Keratinocyte (primary cell): ENCODE results near the gene SPATA9. TPM values are rescaled to one million over a fixed set of nuclear protein-coding genes. Genes with fewer than 3 reads are reported as not detected.
A peak's percentile ranks its signal among the peaks of the same experiment; 100 is the strongest.

Experiments
- DNase-seq: peaks from one replicate; pipeline ENCODE4 v3.0.0-alpha.2; 2011; ENCODE audit warnings: low read depth, missing footprints, low spot score
- FAIRE-seq: peaks from 2 replicates; lab custom pipeline; 2011; peaks lifted over from hg19 to GRCh38; lab: Jason Lieb, UNC
- H2AFZ ChIP-seq: 2 replicates; pipeline ENCODE4 v1.6.0; 2012; ENCODE audit warnings: low read length, control low read depth, inconsistent platforms; ENCODE audit not compliant: control insufficient read depth
- H3K27ac ChIP-seq: 2 replicates; pipeline ENCODE4 v1.5.1; 2011; ENCODE audit warnings: low read length; ENCODE audit not compliant: control insufficient read depth, insufficient read depth
- H3K27me3 ChIP-seq: 3 replicates; pipeline ENCODE4 v1.6.0; 2011; ENCODE audit warnings: low read length; ENCODE audit not compliant: control insufficient read depth, insufficient read depth; ENCODE audit errors: extremely low read depth
- H3K36me3 ChIP-seq, 2 experiments: 2 replicates in 1 of 2; 3 replicates in 1 of 2; pipeline ENCODE4 v1.5.1; 2011; ENCODE audit warnings: low read length in 2 of 2, mild to moderate bottlenecking in 1 of 2; ENCODE audit not compliant: control insufficient read depth in 2 of 2, insufficient read depth in 2 of 2; ENCODE audit errors: extremely low read depth in 1 of 2
- H3K4me1 ChIP-seq: 3 replicates; pipeline ENCODE4 v1.5.1; 2011; ENCODE audit warnings: low read length; ENCODE audit not compliant: control insufficient read depth, insufficient read depth; ENCODE audit errors: extremely low read depth
- H3K4me2 ChIP-seq: 3 replicates; pipeline ENCODE4 v1.6.0; 2011; ENCODE audit warnings: low read depth, low read length; ENCODE audit not compliant: control insufficient read depth, insufficient read depth; ENCODE audit errors: extremely low read depth
- H3K4me3 ChIP-seq, 3 experiments: fragments of 200-600 bp in 1 of 3; sonication (generic) in 1 of 3; 2 replicates in 2 of 3; 3 replicates in 1 of 3; pipeline ENCODE4 v1.5.1; 2011 to 2016; ENCODE audit warnings: low read length in 3 of 3, mild to moderate bottlenecking in 3 of 3, control low read depth in 2 of 3, inconsistent platforms in 1 of 3, low read depth in 1 of 3, mixed read lengths in 1 of 3, mixed run types in 1 of 3, moderate library complexity in 1 of 3; ENCODE audit not compliant: control insufficient read depth in 2 of 3, insufficient read depth in 2 of 3; ENCODE audit errors: extremely low read depth in 1 of 3
- H3K79me2 ChIP-seq: 2 replicates; pipeline ENCODE4 v1.6.0; 2012; ENCODE audit warnings: low read length; ENCODE audit not compliant: control insufficient read depth, insufficient read depth
- H3K9ac ChIP-seq: 3 replicates; pipeline ENCODE4 v1.6.0; 2011; ENCODE audit warnings: low read length; ENCODE audit not compliant: control insufficient read depth, insufficient read depth; ENCODE audit errors: extremely low read depth
- H3K9me1 ChIP-seq: 3 replicates; pipeline ENCODE4 v1.6.0; 2011; ENCODE audit warnings: low read length; ENCODE audit not compliant: control insufficient read depth, insufficient read depth; ENCODE audit errors: extremely low read depth
- H3K9me3 ChIP-seq: 2 replicates; pipeline ENCODE4 v1.5.1; 2012; ENCODE audit warnings: low read depth, low read length; ENCODE audit not compliant: control insufficient read depth
- H4K20me1 ChIP-seq: 3 replicates; pipeline ENCODE4 v1.6.0; 2011; ENCODE audit warnings: low read length; ENCODE audit not compliant: control insufficient read depth, insufficient read depth; ENCODE audit errors: extremely low read depth
- EZH2 ChIP-seq: IDR thresholded peaks from one replicate; pipeline ENCODE4 v1.6.1; 2012; ENCODE audit warnings: inconsistent platforms, mild to moderate bottlenecking, low read length, moderate library complexity
- dilution Hi-C: fragments of 300-500 bp; cut with MboI; formaldehyde crosslinking; loops from one replicate; pipeline ENCODE4 v1.7.0; 2020; ENCODE audit warnings: low sequenced_read_pairs; ENCODE audit not compliant: extremely low pct_ligation_motif_present
- polyA plus RNA-seq, 5 experiments: library from polyadenylated mRNA; depleted of rRNA in 3 of 5; stranded (reverse) in 3 of 5; stranded (forward) in 1 of 5; unstranded in 1 of 5; fragments of >200 nt; gene quantifications; 1 replicate in 1 of 5; 2 replicates in 3 of 5; 3 replicates in 1 of 5; pipeline versions ENCODE4 v1.2.1 to v1.2.3, GENCODE V29; 2011 to 2012; ENCODE audit warnings: missing spikeins in 2 of 5, low read depth in 1 of 5, low replicate concordance in 1 of 5
- TF ChIP-seq, protein P1 (sequence below), 3 experiments: IDR thresholded peaks in 1 of 3; conservative IDR thresholded peaks in 1 of 3; optimal IDR thresholded peaks in 1 of 3; 2 replicates in 2 of 3; 3 replicates in 1 of 3; pipeline versions ENCODE3 to v1.5.1; 2011; ENCODE audit warnings: low read length in 3 of 3, mild to moderate bottlenecking in 3 of 3, moderate library complexity in 2 of 3, control low read depth in 1 of 3, inconsistent platforms in 1 of 3; ENCODE audit not compliant: insufficient read depth in 2 of 3; ENCODE audit errors: extremely low read depth in 1 of 3

Gene SPATA9
- polyA plus RNA-seq, 1 donor (not counting 4 experiments of a cell fraction or from before 2014, with no cell fraction given) = not detected

DNA sequence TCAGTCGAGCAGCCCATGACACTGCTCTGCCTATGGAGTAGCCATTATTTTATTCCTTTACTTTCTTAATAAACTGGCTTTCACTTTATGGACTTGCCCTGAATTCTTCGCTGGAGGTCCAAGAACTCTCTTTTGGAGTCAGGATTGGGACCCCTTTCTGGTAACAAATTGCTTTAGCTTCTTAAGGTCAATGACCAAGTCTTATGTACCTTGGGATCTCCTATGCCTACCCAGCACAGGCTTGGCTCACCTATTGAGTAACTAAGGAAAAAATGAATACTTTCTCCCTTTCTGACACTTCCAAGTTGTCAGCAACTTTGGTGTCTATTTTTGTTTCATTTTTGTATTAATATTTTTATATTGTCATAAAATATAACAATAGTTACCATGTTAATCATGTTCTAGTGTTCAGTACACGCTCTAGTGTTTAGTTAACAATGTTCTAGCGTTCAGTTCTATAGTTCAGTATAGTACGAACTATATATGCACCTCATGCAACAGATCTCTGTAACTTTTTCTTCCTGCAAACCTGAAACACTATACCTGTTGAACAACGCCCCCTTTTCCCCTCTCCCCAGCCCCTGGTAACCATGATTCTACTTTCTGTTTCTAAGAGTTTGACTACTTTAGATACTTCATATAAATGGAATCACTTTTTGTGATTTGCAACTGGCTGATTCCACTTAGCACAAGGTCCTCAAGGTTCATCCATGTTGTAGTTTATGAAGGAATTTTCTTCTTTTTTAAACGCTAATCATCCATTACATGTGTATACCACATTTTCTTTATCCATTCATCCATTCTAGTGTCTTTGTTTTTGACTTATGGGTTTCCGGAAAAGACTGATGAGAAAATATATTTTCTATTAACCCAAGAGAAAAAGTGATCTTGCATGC is 46.6 kb upstream of the SPATA9 start:
- H3K27ac ChIP-seq = no peak overlapping the region
- no peak for TF ChIP-seq EZH2
- TF ChIP-seq, protein P1, sequence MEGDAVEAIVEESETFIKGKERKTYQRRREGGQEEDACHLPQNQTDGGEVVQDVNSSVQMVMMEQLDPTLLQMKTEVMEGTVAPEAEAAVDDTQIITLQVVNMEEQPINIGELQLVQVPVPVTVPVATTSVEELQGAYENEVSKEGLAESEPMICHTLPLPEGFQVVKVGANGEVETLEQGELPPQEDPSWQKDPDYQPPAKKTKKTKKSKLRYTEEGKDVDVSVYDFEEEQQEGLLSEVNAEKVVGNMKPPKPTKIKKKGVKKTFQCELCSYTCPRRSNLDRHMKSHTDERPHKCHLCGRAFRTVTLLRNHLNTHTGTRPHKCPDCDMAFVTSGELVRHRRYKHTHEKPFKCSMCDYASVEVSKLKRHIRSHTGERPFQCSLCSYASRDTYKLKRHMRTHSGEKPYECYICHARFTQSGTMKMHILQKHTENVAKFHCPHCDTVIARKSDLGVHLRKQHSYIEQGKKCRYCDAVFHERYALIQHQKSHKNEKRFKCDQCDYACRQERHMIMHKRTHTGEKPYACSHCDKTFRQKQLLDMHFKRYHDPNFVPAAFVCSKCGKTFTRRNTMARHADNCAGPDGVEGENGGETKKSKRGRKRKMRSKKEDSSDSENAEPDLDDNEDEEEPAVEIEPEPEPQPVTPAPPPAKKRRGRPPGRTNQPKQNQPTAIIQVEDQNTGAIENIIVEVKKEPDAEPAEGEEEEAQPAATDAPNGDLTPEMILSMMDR (optimal IDR thresholded peaks at IDR 0.05 in 1 of 3, IDR thresholded peaks at IDR 0.05 in 1 of 3, conservative IDR thresholded peaks at IDR 0.05 in 1 of 3; ENCODE audit: extremely low read depth in 1 of 3, insufficient read depth in 2 of 3, low read length in 3 of 3) = no peak

DNA sequence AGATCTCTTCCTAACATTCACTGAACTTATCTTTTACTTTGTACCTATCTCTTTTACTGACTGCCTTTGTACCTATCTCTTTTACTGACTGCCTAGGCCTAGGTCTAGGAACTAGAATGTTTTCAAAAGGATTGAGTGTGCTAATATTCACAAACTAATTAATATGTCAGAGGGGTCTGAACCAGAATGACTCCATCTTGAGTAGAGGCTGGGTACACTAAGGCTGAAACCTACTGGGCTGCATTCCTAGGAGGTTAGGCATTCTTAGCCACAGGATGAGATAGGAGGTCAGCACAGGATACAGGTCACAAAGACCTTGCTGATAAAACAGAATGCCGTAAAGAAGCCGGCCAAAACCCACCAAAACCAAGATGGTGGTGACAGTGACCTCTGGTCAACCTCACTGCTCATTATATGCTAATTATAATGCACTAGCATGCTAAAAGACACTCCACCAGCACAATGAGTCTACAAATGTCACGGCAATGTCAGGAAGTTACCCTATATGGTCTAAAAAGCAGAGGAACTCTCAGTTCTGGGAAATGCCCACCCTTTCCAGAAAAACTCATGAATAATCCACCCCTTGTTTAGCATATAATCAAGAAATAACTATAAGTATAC is 45.8 kb upstream of the SPATA9 start:
- FAIRE-seq (peak; percentile 5), DNase-seq (no peak)
- Histone ChIP-seq H3K27me3 (no peaks in the 10 kb centered on the region), H3K9me3 (no peaks in the 10 kb centered on the region), H3K79me2 (no peaks in the 10 kb centered on the region), H3K9ac (no peak overlapping the region), H3K4me2 (no peak overlapping the region), H2AFZ (peak overlapping the region; percentile 80), H3K4me3 (no peak overlapping the region), H3K36me3 (no peaks in the 10 kb centered on the region), H3K9me1 (no peaks in the 10 kb centered on the region), H4K20me1 (no peaks in the 10 kb centered on the region), H3K4me1 (peaks cover 24% of the 10 kb centered on the region), H3K27ac (no peak overlapping the region)
- TF ChIP-seq, protein P1 (optimal IDR thresholded peaks at IDR 0.05 in 1 of 3, IDR thresholded peaks at IDR 0.05 in 1 of 3, conservative IDR thresholded peaks at IDR 0.05 in 1 of 3; ENCODE audit: extremely low read depth in 1 of 3, insufficient read depth in 2 of 3, low read length in 3 of 3) = no peak
- no peak for TF ChIP-seq EZH2
- dilution Hi-C loops = no loop called here

More for the DNA sequence above, 46.6 kb upstream of the SPATA9 start:
- no peak overlapping the region for H2AFZ ChIP-seq
- no peaks in the 10 kb centered on the region for H3K9me1 ChIP-seq
- no peaks in the 10 kb centered on the region for H4K20me1 ChIP-seq
- H3K36me3 ChIP-seq = no peaks in the 10 kb centered on the region
- H3K9me3 ChIP-seq = no peaks in the 10 kb centered on the region
- no peak for DNase-seq
- no peak overlapping the region for H3K4me3 ChIP-seq
- H3K4me1 ChIP-seq = peaks cover 24% of the 10 kb centered on the region
- H3K9ac ChIP-seq = no peak overlapping the region
- dilution Hi-C loops = no loop called here
- no peaks in the 10 kb centered on the region for H3K27me3 ChIP-seq
- H3K4me2 ChIP-seq = no peak overlapping the region
- H3K79me2 ChIP-seq = no peaks in the 10 kb centered on the region
- no peak for FAIRE-seq
